NK-92 (cell line): Measurements from ENCODE around the gene CCDC184.
"Not testable (repeated sequence)": the region's sequence is repeated elsewhere in the genome, so short reads cannot be mapped to it uniquely, and the experiment has no call there.

Experiments used
- DNase-seq: peaks from one replicate; lab custom pipeline; 2025; ENCODE audit not compliant: unreplicated experiment; lab: John Stamatoyannopoulos, UW

The CCDC184 gene

DNA sequence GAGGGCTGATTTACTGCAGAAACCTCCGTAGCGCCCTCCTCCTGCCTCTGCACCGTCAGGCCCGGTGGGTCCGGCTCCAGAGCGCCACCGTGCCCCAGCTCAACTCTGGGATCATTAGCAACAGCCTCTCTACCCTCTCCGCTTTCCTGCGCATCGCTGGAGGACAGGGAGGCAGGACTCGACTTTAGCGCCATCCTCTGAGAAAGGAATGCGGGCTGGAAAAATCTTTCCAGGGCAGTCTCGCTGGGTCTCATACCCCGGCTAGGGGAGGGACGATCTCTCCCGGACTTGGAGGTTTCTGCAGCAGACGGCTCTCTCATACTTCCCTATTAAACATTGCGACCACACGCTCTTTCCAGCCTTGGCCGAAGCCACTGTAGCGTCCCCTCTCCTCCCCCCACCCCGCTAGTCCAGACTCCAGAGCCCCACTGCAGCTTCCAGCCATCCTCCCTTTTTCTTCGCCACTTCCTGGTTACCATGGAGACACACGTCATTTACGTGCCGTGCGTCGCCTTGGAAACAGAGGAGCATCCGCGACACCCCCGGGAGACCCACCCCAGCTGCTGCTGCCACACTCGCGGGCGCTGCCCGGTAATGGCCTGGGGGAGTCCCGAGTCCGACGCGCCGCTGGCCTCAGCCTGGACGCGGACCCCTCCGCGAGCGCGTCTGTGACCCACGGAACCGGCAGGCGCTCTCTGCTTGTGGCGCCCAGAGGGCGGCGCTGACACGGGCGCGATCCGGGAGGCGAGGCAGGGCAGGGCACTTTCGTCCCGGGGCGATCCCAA, at the start of gene CCDC184:
Gene CCDC184, plus strand, starts transcription at position 554 of the 785 bp plus-strand sequence. CDS start 479 bp downstream, outside the sequence.
- DNase-seq = no peak

- no peak for DNase-seq
Observed at GRCh38 chr12:48135027-48135426, 48.4 kb upstream of the CCDC184 start.

DNA sequence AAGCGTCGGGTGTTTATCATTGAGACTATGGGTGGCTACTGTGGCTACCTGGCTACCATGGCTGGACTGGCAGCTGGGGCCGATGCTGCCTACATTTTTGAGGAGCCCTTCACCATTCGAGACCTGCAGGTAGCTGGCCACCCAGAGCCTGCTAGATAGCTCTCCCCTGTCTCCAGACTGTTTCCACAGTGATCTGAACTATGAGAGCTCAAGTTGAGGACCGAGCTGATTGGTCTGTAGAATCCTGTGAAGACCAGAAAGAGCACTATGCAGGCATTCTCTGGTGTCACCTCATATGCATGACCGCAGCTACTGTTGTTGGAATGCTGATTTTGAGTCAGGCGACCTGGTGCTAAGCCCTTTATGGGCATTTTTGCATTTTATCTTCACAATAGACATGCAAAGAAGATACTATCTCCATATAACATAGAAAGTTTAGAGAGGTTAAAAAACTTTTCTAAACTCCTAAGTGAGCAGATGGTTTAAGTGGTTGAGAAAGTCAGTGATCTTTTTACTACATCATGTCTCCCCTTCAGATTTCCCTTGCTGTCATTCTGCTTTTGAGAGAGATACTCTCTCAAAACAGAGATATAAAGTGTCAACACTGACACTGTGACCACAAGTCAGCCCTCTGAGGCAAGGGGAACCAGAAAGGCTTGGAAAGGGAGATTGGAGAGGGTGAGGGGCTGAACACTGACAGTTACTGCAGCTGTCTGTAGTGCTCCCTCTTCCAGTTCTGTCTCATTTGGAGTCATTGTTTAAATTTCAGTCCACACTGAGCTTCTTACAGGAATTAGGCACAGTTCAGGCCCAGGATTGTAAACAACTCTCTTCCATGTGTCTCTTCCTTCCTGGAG, 40.4 kb upstream of the CCDC184 start:
- no peak for DNase-seq

GRCh38 chr12:48143898-48144297, 39.5 kb upstream of the CCDC184 start:
- DNase-seq = no peak

GRCh38 chr12:48145981-48146380, 37.5 kb upstream of the CCDC184 start:
- no peak for DNase-seq

- DNase-seq = no peak
Observed at GRCh38 chr12:48151103-48151771, 32.2 kb upstream of the CCDC184 start.

- DNase-seq = not testable (repeated sequence)
Observed at GRCh38 chr12:48155786-48156185, 27.7 kb upstream of the CCDC184 start.

DNA sequence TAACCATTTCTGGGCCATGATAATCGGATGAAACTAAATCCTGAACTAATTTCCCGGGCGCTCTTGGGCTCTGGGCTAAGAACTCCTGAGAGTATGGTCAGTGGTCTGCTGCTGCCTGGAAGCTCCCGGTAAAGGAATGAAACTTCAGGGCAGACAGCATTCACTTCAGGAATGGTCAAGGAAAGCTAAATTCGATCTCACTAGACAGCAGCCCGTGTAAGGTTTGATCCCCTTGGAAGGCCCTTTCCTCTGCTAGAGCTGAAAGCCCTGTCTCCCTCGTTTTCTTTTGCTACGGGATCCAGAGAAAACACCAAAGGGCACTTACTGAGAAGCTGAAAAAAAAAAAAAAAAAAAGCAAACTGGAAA, 26.8 kb upstream of the CCDC184 start:
- DNase-seq = no peak

- DNase-seq = peak; percentile 85
Observed at GRCh38 chr12:48157018-48157888, 26.2 kb upstream of the CCDC184 start, which contains the start of gene ASB8. Gene ASB8, minus strand, starts transcription at chr12:48157515. Its CDS starts 4,019 bp downstream, at chr12:48153496.

DNA sequence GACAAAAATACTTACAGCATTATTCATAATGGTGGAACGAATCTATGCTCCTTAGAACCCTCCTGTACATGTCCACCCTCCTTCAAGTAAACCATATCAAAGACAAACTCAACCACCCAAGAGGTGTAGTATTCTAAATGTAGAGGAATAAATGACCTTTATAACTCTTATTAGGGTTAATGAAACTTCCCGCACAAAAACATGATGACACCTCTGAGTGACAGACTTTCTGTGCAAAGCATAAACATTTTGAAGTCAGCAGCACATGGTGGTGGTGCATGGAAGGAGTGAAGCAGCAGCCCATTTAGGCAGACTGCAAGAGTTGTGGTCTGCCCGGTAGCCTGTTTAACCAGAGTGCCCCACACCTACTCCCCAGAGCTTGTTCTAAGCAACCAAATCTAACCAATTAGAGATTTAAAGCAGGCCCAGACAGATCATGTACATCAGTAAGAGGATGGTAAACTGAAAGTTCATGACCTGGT, 25.5 kb upstream of the CCDC184 start:
- no peak for DNase-seq

DNA sequence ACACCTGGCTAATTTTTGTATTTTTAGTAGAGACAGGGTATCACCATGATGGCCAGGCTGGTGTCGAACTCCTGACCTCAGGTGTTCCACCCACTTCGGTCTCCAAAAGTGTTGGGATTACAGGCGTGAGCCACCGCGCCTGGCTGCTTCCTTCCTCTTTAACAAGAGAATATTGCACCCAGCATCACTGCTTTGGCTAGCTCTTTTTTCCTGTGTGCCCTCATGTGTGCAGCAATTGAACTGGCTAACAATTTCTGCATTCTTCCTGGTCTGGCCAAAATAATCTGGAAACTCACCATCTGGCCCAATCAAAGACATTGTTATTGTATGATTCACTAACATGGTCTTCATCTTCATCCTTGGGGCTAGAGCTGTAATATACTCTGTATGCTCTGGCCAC, 23.4 kb upstream of the CCDC184 start:
- no peak for DNase-seq

DNA sequence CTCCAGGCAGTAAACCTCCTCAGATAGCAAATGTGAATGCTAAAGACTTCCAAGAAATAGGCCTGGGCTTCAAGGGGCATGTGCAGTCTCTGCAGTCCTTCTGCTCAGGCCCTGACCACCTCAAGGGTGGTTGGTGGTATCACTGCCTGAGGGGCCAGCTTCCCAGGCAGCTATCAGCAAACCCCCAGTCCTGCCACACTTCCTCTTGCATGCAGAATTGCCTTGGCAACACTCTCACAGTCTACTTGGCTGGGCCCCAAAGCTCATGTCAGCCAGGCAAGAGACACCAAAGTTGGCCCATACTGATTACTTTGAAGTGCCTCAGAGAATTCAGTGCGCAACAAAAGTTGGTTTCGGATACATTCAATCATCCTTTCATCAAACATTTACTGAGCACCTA, 22.6 kb upstream of the CCDC184 start:
- DNase-seq = no peak

GRCh38 chr12:48163150-48163747, 20.2 kb upstream of the CCDC184 start:
- no peak for DNase-seq

- no peak for DNase-seq
Observed at GRCh38 chr12:48164451-48164850, 19.0 kb upstream of the CCDC184 start.

- no peak for DNase-seq
Observed at GRCh38 chr12:48165089-48165981, 18.1 kb upstream of the CCDC184 start.

DNA sequence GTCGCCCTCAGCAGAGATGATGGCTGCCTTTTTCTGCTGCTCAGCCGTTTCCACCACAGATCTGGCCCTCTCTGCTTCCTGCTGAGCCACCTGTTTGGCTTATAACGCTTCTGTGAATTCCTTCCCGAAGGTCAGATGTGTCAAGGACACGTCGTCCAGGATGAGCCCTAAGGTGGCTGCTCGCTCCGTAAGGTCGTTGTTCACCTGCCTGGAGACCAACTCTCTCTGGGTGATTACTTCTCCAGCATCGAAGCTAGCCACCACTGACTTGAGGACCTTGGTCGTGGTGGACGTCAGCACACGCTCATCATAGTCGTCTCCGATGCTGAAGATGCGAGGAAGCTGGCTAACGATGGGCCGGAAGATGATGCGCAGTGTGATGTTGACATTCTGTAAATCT, 14.4 kb upstream of the CCDC184 start:
- no peak for DNase-seq

- no peak for DNase-seq
Observed at GRCh38 chr12:48175613-48176416, 7.6 kb upstream of the CCDC184 start.

GRCh38 chr12:48176417-48176751, 7.1 kb upstream of the CCDC184 start:
- no peak for DNase-seq
